CD8-positive, alpha-beta memory T cell (primary cell): ENCODE data around the gene CDKN3. TPM values are rescaled to one million over a fixed set of nuclear protein-coding genes. Genes with fewer than 3 reads are reported as not detected.

Experiments used
- CTCF ChIA-PET: fragments of 350-600 bp; sonication (Branson Sonifier 250); formaldehyde crosslinking; loops from one replicate; lab custom pipeline; 2021; ENCODE audit warnings: antibody characterized with exemption; lab: Charles Lee
- POLR2A ChIA-PET: fragments of 350-600 bp; sonication (Branson Sonifier 250); formaldehyde crosslinking; loops from one replicate; lab custom pipeline; 2021; ENCODE audit warnings: antibody characterized with exemption; lab: Charles Lee
- DNase-seq, 5 donors: peaks; one replicate each; pipeline versions ENCODE4 v3.0.0 to v3.0.0-alpha.2; 2020 to 2022; ENCODE audit warnings: mixed read lengths in 1 of 5
- H3K27ac ChIP-seq: one replicate; pipeline ENCODE4 v1.7.0; 2013; ENCODE audit warnings: low read depth, mild to moderate bottlenecking, low read length, moderate library complexity
- H3K27me3 ChIP-seq: 2 replicates; pipeline ENCODE4 v1.7.0; 2013; ENCODE audit warnings: low read length, mild to moderate bottlenecking; ENCODE audit not compliant: insufficient read depth, poor library complexity, severe bottlenecking
- H3K36me3 ChIP-seq: 2 replicates; pipeline ENCODE4 v1.7.0; 2013; ENCODE audit warnings: mild to moderate bottlenecking, low read length, moderate library complexity; ENCODE audit not compliant: insufficient read depth
- H3K4me1 ChIP-seq: 2 replicates; pipeline ENCODE4 v1.7.0; 2013; ENCODE audit warnings: mild to moderate bottlenecking, low read length, moderate library complexity; ENCODE audit not compliant: insufficient read depth
- H3K4me3 ChIP-seq: 2 replicates; pipeline ENCODE4 v1.7.0; 2013; ENCODE audit warnings: mild to moderate bottlenecking, low read length
- H3K9me3 ChIP-seq: 2 replicates; pipeline ENCODE4 v1.7.0; 2013; ENCODE audit warnings: mild to moderate bottlenecking, low read length
- H3K27ac Mint-ChIP-seq, 8 donors: one replicate each; pipeline ENCODE4 v1.8.0; 2020 to 2021; ENCODE audit warnings: mixed read lengths in 8 of 8, mild to moderate bottlenecking in 6 of 8, inconsistent platforms in 3 of 8, moderate library complexity in 3 of 8
- H3K27me3 Mint-ChIP-seq, 2 donors: one replicate each; pipeline ENCODE4 v1.8.0; 2020 to 2021; ENCODE audit warnings: mixed read lengths in 2 of 2, mild to moderate bottlenecking in 1 of 2, moderate library complexity in 1 of 2
- H3K36me3 Mint-ChIP-seq, 3 donors: one replicate each; pipeline ENCODE4 v1.8.0; 2020 to 2021; ENCODE audit warnings: mixed read lengths in 3 of 3, inconsistent platforms in 1 of 3, mild to moderate bottlenecking in 1 of 3
- H3K4me1 Mint-ChIP-seq, 3 donors: one replicate each; pipeline ENCODE4 v1.8.0; 2020 to 2021; ENCODE audit warnings: mixed read lengths in 3 of 3, inconsistent platforms in 1 of 3, mild to moderate bottlenecking in 1 of 3
- H3K4me3 Mint-ChIP-seq, 7 donors: one replicate each; pipeline ENCODE4 v1.8.0; 2020 to 2021; ENCODE audit warnings: mixed read lengths in 7 of 7, mild to moderate bottlenecking in 6 of 7, moderate library complexity in 4 of 7, inconsistent platforms in 2 of 7
- H3K9me3 Mint-ChIP-seq, 5 donors: one replicate each; pipeline ENCODE4 v1.8.0; 2020 to 2022; ENCODE audit warnings: mixed read lengths in 5 of 5, mild to moderate bottlenecking in 3 of 5, moderate library complexity in 2 of 5, inconsistent platforms in 1 of 5
- polyA plus RNA-seq: library from polyadenylated mRNA; unstranded; fragments of 300-500 nt; fragmentation: Illumina TruSeq; gene quantifications from one replicate; pipeline ENCODE4 v1.2.3, GENCODE V29; 2021
- total RNA-seq, 2 experiments: library from RNA; stranded (reverse); gene quantifications; one replicate each; pipeline ENCODE4 v1.2.3, GENCODE V29; 2021

The CDKN3 gene, protein sequence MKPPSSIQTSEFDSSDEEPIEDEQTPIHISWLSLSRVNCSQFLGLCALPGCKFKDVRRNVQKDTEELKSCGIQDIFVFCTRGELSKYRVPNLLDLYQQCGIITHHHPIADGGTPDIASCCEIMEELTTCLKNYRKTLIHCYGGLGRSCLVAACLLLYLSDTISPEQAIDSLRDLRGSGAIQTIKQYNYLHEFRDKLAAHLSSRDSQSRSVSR
- total RNA-seq (10 to 100 TPM; 33.8 to 46.8 TPM), polyA plus RNA-seq (6.7 TPM)

GRCh38 chr14:54396493-54397335, at the start of gene CDKN3:
TSS of gene CDKN3 (plus strand) at chr14:54397007. CDS start at chr14:54397069, 62 bp downstream.
- H3K36me3 Mint-ChIP-seq = peaks cover 0 to 6% (median 0%) of the 10 kb centered on the region in 3 donors
- ChIA-PET POLR2A (interaction anchor here (1.5 kb wide), 1 partner anchor 9 kb away, joined by 3 read pairs; no protein-coding TSS in a partner anchor), CTCF (interaction anchor here (0.8 to 1.7 kb wide), 10 partner anchors 9 to 378 kb away, joined by 3 to 5 read pairs (median 4); no protein-coding TSS in a partner anchor)
- Histone ChIP-seq H3K4me1 (peaks cover 5% of the 10 kb centered on the region), H3K36me3 (no peaks in the 10 kb centered on the region), H3K4me3 (peak within 1 kb of the TSS; percentile 70), H3K9me3 (no peaks in the 10 kb centered on the region), H3K27ac (peak within 1 kb of the TSS; percentile 39), H3K27me3 (no peaks in the 10 kb centered on the region)
- peaks cover 20 to 28% (median 22%) of the 10 kb centered on the region in 3 donors for H3K4me1 Mint-ChIP-seq
- H3K9me3 Mint-ChIP-seq = no peaks in the 10 kb centered on the region
- peaks cover 0 to 2% of the 10 kb centered on the region in 2 donors for H3K27me3 Mint-ChIP-seq
- peak within 1 kb of the TSS; percentile 43 to 89 (median 73) for H3K27ac Mint-ChIP-seq
- peak within 1 kb of the TSS; percentile 82 to 91 (median 89) for H3K4me3 Mint-ChIP-seq
- peak; percentile 96 to 97 (median 97) for DNase-seq

GRCh38 chr14:54347044-54347443, 49.8 kb upstream of the CDKN3 start:
- H3K9me3 Mint-ChIP-seq = peaks cover 0 to 2% (median 0%) of the 10 kb centered on the region in 5 donors
- Histone ChIP-seq H3K27ac (no peak overlapping the region), H3K4me3 (no peak overlapping the region), H3K9me3 (no peaks in the 10 kb centered on the region), H3K27me3 (no peaks in the 10 kb centered on the region), H3K36me3 (no peaks in the 10 kb centered on the region), H3K4me1 (no peaks in the 10 kb centered on the region)
- ChIA-PET CTCF (interaction anchor here (1.3 kb wide), 1 partner anchor 1051 kb away, joined by 3 read pairs; no protein-coding TSS in a partner anchor), POLR2A (no interaction called here)
- H3K27me3 Mint-ChIP-seq = peaks cover 4 to 20% of the 10 kb centered on the region in 2 donors
- no peak overlapping the region for H3K4me3 Mint-ChIP-seq
- H3K27ac Mint-ChIP-seq = no peak overlapping the region
- DNase-seq = no peak
- H3K36me3 Mint-ChIP-seq = no peaks in the 10 kb centered on the region
- H3K4me1 Mint-ChIP-seq = no peaks in the 10 kb centered on the region

DNA sequence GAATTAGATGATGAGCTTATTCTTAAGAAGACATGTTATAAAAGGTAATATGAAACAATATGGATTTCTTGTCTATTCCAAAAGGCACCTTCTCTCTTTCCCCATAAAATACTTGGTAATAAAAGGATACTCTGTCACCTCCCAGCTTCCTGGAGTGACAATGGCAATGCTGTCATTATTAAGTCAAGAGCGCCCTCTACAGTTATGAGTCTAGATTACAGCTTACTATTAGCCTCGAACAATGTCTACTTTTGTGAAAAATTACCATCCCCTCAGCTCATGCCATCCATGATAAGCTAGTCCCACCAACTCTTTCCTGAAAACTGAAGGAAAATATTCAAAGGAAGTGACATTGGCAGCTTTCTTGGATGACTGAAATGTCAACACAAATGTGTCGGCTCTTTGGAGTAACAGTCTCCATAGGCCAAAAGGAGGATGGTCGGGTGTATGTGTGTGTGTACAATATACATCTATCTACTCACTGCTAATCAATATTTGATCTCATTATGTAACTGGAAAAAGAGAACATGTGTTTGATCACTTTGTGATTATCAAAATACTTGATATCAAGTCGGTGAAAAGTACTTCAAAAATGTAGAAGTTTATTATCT, 48.7 kb upstream of the CDKN3 start:
- Histone ChIP-seq H3K4me1 (no peaks in the 10 kb centered on the region), H3K27me3 (no peaks in the 10 kb centered on the region), H3K27ac (no peak overlapping the region), H3K4me3 (no peak overlapping the region), H3K36me3 (no peaks in the 10 kb centered on the region), H3K9me3 (no peaks in the 10 kb centered on the region)
- POLR2A ChIA-PET = no interaction called here
- H3K27me3 Mint-ChIP-seq = peaks cover 5 to 25% of the 10 kb centered on the region in 2 donors
- H3K9me3 Mint-ChIP-seq = peaks cover 0 to 2% (median 0%) of the 10 kb centered on the region in 5 donors
- H3K36me3 Mint-ChIP-seq = no peaks in the 10 kb centered on the region
- no peaks in the 10 kb centered on the region for H3K4me1 Mint-ChIP-seq
- CTCF ChIA-PET = interaction anchor here (1.1 to 1.3 kb wide), 2 partner anchors 225 to 1052 kb away, joined by 3 read pairs; no protein-coding TSS in a partner anchor
- DNase-seq = peak in 1 of 5 donors; percentile 2
- no peak overlapping the region for H3K4me3 Mint-ChIP-seq
- H3K27ac Mint-ChIP-seq = no peak overlapping the region

GRCh38 chr14:54348923-54349620, 47.7 kb upstream of the CDKN3 start:
- Histone ChIP-seq H3K4me3 (no peak overlapping the region), H3K4me1 (no peaks in the 10 kb centered on the region), H3K36me3 (no peaks in the 10 kb centered on the region), H3K27me3 (no peaks in the 10 kb centered on the region), H3K9me3 (no peaks in the 10 kb centered on the region), H3K27ac (no peak overlapping the region)
- H3K4me3 Mint-ChIP-seq = no peak overlapping the region
- H3K27me3 Mint-ChIP-seq = peaks cover 5 to 33% of the 10 kb centered on the region in 2 donors
- no peaks in the 10 kb centered on the region for H3K36me3 Mint-ChIP-seq
- H3K27ac Mint-ChIP-seq = peak overlapping the region in 1 of 8 donors; percentile 68
- peaks cover 0 to 2% (median 0%) of the 10 kb centered on the region in 5 donors for H3K9me3 Mint-ChIP-seq
- H3K4me1 Mint-ChIP-seq = no peaks in the 10 kb centered on the region
- no peak for DNase-seq
- CTCF ChIA-PET = no interaction called here
- POLR2A ChIA-PET = no interaction called here

- CTCF ChIA-PET = no interaction called here
- Mint-ChIP-seq H3K9me3 (peaks cover 0 to 2% (median 0%) of the 10 kb centered on the region in 5 donors), H3K4me1 (no peaks in the 10 kb centered on the region)
Observed at GRCh38 chr14:54349713-54350112, 47.1 kb upstream of the CDKN3 start.

DNA sequence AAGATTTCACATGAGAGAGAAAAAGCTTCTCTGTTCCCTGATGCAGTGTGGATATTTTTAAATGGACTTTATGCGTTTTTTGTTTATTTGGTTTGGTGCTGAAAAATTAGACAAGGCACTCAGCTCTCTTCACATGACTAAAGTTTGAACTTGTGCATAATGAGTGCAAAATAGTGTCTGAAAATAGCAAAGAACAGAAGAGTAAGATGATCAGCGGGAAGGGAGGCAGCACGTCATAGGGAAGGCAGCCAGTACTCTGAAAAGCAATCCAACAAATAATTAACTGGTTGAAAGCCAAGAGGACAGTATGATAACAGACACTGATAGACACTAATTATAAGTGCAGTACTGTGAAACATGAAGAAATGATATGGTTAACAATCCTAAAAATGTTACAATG, 46.6 kb upstream of the CDKN3 start:
- DNase-seq = no peak
- CTCF ChIA-PET = no interaction called here
- Mint-ChIP-seq H3K27me3 (peaks cover 4 to 39% of the 10 kb centered on the region in 2 donors), H3K4me1 (no peaks in the 10 kb centered on the region), H3K36me3 (no peaks in the 10 kb centered on the region), H3K27ac (no peak overlapping the region), H3K9me3 (peaks cover 0 to 2% (median 0%) of the 10 kb centered on the region in 5 donors), H3K4me3 (no peak overlapping the region)
- Histone ChIP-seq H3K36me3 (no peaks in the 10 kb centered on the region), H3K27ac (no peak overlapping the region), H3K9me3 (no peaks in the 10 kb centered on the region), H3K4me1 (no peaks in the 10 kb centered on the region), H3K27me3 (no peaks in the 10 kb centered on the region), H3K4me3 (no peak overlapping the region)
- POLR2A ChIA-PET = no interaction called here

More at GRCh38 chr14:54349713-54350112, 47.1 kb upstream of the CDKN3 start:
- no peaks in the 10 kb centered on the region for H3K27me3 ChIP-seq
- H3K4me3 ChIP-seq = no peak overlapping the region
- DNase-seq = no peak
- H3K27ac Mint-ChIP-seq = no peak overlapping the region
- H3K36me3 Mint-ChIP-seq = no peaks in the 10 kb centered on the region
- POLR2A ChIA-PET = no interaction called here
- H3K9me3 ChIP-seq = no peaks in the 10 kb centered on the region
- no peaks in the 10 kb centered on the region for H3K36me3 ChIP-seq
- H3K4me1 ChIP-seq = no peaks in the 10 kb centered on the region
- H3K4me3 Mint-ChIP-seq = no peak overlapping the region
- peaks cover 4 to 38% of the 10 kb centered on the region in 2 donors for H3K27me3 Mint-ChIP-seq
- no peak overlapping the region for H3K27ac ChIP-seq

- no peaks in the 10 kb centered on the region for H3K4me1 Mint-ChIP-seq
- H3K27me3 ChIP-seq = no peaks in the 10 kb centered on the region
- CTCF ChIA-PET = no interaction called here
- no peaks in the 10 kb centered on the region for H3K36me3 ChIP-seq
- no peak for DNase-seq
- H3K4me3 Mint-ChIP-seq = no peak overlapping the region
- no peak overlapping the region for H3K27ac ChIP-seq
- no peaks in the 10 kb centered on the region for H3K36me3 Mint-ChIP-seq
- H3K9me3 Mint-ChIP-seq = peaks cover 0 to 2% (median 0%) of the 10 kb centered on the region in 5 donors
- no peaks in the 10 kb centered on the region for H3K9me3 ChIP-seq
- POLR2A ChIA-PET = no interaction called here
- peaks cover 2 to 54% of the 10 kb centered on the region in 2 donors for H3K27me3 Mint-ChIP-seq
- no peaks in the 10 kb centered on the region for H3K4me1 ChIP-seq
- no peak overlapping the region for H3K27ac Mint-ChIP-seq
- no peak overlapping the region for H3K4me3 ChIP-seq
Observed at GRCh38 chr14:54353266-54353665, 43.5 kb upstream of the CDKN3 start.
